NCI-H187 treated with DMSO at 0.1 percent for 48 hours (cell line): ENCODE results near the gene MAN1B1.
"Not testable (repeated sequence)": the region's sequence is repeated elsewhere in the genome, so short reads cannot be mapped to it uniquely, and the experiment has no call there.

ENCODE experiments used
- DNase-seq: peaks from one replicate; lab custom pipeline; 2025; lab: John Stamatoyannopoulos, UW

The MAN1B1 gene

GRCh38 chr9:137111788-137112563 is 25.2 kb downstream of the MAN1B1 start:
- no peak for DNase-seq

- no peak for DNase-seq
Observed at GRCh38 chr9:137112564-137113384, 26.0 kb downstream of the MAN1B1 start.

DNA sequence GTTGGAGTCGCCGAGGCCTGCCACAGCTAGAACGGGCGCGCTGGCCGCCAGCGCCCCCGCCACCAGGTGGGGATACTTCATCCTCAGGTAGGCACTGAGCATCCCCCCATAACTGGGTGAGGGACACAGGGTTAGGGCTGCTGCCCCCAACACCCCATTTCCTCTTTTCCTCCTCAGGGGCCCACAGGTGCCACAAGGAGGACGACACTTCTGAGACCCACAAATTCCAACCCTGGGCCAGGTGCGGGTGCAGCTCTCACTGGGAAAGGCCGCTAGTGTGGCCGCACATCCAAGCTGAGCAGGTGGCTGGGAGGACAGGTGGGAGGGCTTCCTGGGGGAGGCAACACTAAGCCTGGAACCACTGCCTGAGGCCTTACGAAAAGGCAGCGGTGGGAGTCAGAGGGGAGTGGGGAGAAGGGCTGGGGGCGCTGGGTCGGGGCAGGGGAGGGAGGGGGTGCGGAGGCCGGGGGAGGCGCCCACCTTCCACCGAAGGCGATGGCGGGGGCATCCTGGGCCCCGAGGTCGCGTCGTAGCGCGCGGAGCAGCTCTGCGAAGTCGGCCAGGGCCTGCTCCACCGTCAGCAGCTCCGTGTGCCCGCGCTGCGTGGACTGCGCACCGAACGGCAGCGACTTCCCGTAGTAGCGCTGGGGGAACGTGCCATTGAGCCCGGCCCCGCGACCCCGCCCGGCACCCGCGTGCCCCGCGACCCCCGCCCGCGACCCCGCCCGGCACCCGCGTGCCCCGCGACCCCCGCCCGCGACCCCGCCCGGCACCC is 26.8 kb downstream of the MAN1B1 start:
- DNase-seq, result no peak

DNA sequence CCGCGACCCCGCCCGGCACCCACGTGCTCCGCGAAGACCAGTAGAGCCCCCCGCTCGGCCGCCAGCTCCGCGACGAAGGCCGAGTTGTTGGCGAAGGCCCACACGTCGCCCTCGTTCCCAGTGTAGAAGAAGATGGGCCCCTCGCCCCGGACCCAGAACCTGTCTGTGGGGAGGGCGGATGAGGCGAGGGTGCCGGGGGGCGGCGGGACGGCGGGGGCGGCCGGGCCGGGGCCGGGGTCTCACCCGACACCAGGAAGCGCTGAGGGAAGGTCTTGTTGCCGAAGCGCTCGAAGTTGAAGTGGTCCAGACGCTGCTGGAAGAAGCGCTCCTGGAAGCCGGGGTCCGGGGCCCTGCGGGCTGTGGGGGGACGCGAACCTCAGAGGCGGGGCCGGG is 27.4 kb downstream of the MAN1B1 start:
- no peak for DNase-seq

GRCh38 chr9:137114613-137115393 is 28.0 kb downstream of the MAN1B1 start, which contains the start of gene DPP7:
DPP7 (minus strand) TSS chr9:137114733; CDS start chr9:137114713, 20 bp downstream.
- DNase-seq, result no peak

- no peak for DNase-seq
Observed at GRCh38 chr9:137115394-137116026, 28.7 kb downstream of the MAN1B1 start.

- DNase-seq, result no peak
Observed at GRCh38 chr9:137116027-137116507, 29.3 kb downstream of the MAN1B1 start.

DNA sequence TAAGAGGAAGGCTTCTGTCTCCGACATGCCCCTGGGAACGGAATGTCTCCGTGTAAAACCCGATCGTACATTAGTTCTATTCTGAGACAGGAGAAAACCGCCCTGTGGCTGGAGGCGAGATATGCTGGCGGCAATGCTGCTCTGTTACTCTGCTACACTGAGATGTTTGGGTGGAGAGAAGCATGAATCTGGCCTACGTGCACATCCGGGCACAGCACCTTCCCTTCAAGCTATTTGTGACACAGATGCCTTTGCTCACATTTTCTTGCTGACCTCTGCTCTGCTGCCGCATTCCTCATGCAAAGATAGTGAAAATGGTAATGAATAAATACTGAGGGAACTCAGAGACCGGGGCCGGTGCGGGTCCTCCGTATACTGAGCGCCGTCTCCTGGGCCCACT is 29.9 kb downstream of the MAN1B1 start:
- no peak for DNase-seq

- DNase-seq, result no peak
Observed at GRCh38 chr9:137117269-137117731, 30.5 kb downstream of the MAN1B1 start.

DNA sequence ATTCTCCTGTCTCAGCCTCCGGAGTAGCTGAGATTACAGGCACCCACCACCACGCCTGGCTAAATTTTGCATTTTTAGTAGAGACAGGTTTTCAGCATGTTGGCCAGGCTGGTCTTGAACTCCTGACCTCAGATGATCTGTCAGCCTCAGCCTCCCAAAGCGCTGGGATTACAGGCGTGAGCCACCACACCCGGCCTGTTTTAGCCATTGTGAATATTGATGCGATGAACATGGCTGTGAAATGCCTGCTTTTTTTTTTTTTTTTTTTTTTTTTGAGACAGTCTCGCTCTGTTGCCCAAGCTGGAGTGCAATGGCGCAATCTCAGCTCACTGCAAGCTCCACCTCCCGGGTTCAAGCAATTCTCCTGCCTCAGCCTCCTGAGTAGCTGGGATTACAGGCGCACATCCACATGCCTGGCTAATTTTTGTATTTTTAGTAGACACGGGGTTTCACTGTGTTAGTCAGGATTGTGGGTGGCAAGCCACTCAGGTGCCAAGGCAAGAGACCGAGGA is 31.4 kb downstream of the MAN1B1 start:
- DNase-seq, result not testable (repeated sequence)

DNA sequence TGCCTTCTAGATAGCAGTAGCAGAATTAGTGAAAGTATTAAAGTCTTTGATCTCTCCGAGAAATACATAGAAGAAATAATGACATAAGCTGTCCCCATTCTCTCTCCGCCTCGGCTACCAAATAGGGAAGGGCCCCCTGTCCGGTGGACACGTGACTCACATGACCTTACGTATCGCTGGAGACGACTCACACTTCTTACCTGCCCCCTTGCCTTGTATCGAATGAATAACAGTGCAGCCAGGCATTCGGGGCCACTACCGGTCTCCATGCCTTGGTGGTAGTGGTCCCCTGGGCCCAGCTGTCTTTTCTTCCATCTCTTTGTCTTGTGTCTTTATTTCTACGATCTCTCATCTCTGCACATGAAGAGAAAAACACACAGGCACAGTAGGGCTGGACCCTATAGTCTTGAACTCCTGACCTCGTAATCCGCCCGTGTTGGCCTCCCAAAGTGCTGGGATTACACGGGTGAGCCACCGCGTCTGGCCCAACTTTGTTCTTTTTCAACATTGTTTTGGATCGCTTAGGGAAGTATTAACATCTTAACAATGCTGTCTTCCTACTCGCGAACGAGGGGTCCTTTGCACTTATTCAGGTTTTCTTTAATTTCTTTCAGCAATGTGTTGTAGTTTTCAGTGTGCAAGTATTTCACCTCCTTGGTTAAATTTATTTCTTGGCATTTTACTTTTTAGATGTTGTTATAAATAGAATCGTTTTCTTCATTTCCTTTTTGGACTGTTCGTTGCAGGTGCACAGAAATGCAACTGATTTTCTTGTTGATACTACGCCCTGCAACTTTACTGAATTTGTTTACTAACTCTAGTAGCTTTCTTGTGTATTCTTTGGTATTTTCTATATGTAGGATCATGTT is 35.4 kb downstream of the MAN1B1 start:
- not testable (repeated sequence) for DNase-seq

- DNase-seq, result not testable (repeated sequence)
Observed at GRCh38 chr9:137122796-137123467, 36.1 kb downstream of the MAN1B1 start.

- DNase-seq, result no peak
Observed at GRCh38 chr9:137123468-137123837, 36.7 kb downstream of the MAN1B1 start.

DNA sequence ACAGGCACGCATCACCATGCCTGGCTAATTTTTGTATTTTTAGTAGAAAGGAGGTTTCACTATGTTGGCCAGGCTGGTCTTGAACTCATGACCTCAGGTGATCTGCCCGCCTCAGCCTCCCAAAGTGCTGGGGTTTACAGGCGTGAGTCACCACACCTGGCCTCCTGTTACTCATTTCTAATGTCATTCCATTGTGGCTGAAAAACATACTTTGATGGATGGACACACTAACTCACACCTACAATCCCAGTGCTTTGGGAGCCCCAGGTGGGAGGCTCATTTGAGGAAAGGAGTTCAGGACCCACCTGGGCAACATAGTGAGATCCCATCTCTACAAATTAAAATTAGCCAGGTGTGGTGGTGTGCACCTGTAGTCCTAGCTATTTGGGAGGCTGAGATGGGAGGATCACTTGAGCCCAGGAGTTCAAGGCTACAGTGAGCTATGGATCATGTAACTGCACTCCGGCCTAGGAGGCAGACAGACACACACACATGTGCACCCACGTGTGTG is 37.2 kb downstream of the MAN1B1 start:
- DNase-seq, result not testable (repeated sequence)

DNA sequence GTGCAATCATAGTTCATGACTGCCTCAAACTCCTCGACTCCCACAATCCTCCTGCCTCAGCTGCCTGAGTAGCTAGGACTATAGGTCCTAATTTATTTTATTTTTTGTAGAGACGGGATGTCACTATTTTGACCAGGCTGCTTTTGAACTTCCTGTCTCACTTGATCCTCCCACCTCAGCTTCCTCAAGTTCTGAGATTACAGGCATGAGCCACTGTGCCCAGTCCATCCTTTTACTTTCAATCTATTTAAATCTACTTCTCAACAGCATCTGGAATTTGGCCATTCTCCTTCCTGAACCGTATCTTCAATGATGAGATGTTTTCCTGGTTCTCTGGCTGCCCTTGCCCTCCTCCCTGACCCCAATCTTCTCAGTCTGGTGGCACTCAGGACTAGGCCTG is 40.0 kb downstream of the MAN1B1 start:
- DNase-seq, result no peak

DNA sequence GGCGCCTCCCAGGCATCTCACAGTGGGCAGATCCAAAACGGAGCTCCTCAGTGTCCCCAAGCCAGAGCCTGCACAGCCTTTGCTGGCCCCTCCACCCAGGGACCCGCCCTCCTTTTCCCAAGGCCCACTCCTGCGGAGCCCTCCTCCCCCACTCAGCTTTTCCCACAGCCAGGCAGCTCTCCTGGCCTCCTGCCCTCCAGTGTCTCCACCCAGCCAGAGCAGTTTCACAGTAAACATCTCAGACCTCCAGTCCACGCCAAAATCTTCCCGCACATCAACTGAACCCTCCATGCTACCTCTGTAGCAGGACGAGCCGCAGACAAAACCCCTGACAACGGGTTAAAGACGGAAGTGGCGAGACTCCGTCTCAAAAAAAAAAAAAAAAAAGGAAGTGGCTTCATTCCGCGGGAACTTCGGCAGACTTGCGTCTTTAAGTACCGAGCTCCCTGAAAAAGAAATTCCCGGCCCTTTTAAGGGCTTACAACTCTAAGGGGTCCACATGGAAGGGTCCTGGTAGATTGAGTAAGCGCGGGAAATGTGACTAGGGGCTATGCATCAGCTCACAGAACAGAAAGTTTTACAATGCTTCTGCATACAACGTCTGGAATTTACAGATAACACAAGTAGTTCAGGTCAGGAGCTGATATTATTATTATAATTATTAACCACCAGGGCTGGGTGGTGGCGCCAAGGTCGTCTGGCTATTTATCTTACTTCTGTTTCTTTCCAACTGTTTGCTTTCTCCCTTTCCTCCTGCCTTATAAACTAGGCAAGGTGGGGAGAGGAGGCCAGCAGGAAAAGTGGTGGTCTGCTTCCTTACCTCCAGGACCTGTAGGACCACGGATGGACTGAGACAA is 40.7 kb downstream of the MAN1B1 start:
- DNase-seq, result no peak

DNA sequence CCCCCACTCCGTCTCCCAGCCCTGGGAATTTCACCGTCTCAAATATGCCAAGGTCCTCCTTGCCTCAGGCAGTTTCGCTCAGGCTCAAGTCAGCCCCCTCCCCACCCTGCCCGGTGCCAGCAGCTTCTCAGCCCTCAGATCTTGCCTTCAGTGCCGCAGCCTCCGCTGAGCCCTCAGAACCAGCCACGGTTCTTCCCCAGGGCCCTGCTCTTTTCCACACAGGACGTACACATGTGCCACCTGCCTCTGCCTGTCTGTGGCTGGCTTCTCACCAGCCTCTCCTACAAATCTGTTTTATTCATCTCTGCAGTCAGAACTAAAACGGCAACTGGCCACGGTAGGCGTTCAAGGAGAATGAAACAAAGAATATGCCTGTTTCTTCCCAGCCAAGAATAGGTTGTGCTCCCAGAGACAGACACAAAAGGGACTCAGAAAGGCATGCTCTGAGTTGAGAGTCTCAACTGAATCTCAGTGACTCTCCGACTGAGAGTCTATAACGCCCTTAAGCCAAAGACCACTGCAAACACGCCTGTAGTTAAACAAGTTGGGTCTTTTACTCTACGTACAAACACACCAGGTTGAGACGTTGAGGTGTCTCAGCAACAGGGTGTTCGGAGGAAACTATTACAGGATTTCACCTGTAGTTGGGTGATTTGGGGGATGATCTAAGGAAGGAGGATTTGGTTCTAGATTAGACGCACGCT is 41.5 kb downstream of the MAN1B1 start:
- DNase-seq, result no peak
